Stimulated activated CD4-positive, alpha-beta T cell treated with anti-CD3 and anti-CD28 coated beads, TNF-alpha, amount 100 ng/mL, for 4 hours (primary cell): ENCODE data around the gene OSGEP.

Experiments used
- DNase-seq, 3 experiments: peaks; one replicate each; pipeline ENCODE4 v3.0.0-alpha.2; 2020; ENCODE audit warnings: low read depth in 3 of 3

OSGEP gene

GRCh38 chr14:20454516-20455354, at the start of gene OSGEP, which contains the start of gene APEX1:
TSS of gene OSGEP (minus strand) at chr14:20454812. CDS start at chr14:20454683, 129 bp downstream.
TSS of gene APEX1 (plus strand) at chr14:20455226. CDS start at chr14:20455646, 420 bp downstream.
- peak; percentile 83 to 96 (median 96) for DNase-seq

GRCh38 chr14:20503898-20504297, 49.3 kb upstream of the OSGEP start:
- DNase-seq = no peak

GRCh38 chr14:20501346-20501745, 46.7 kb upstream of the OSGEP start:
- no peak for DNase-seq

- no peak for DNase-seq
Measured at GRCh38 chr14:20499881-20500280, 45.3 kb upstream of the OSGEP start.

- DNase-seq = no peak
Measured at GRCh38 chr14:20499108-20499507, 44.5 kb upstream of the OSGEP start.

GRCh38 chr14:20498622-20499021, 44.0 kb upstream of the OSGEP start:
- DNase-seq = no peak

- DNase-seq = no peak
Measured at GRCh38 chr14:20494935-20495766, 40.5 kb upstream of the OSGEP start.

- DNase-seq = no peak
Measured at GRCh38 chr14:20493634-20494033, 39.0 kb upstream of the OSGEP start.

GRCh38 chr14:20492486-20492885, 37.9 kb upstream of the OSGEP start:
- no peak for DNase-seq

- no peak for DNase-seq
Measured at GRCh38 chr14:20490563-20490962, 36.0 kb upstream of the OSGEP start.

GRCh38 chr14:20489093-20489994, 34.7 kb upstream of the OSGEP start:
- no peak for DNase-seq

GRCh38 chr14:20487396-20487725, 32.7 kb upstream of the OSGEP start:
- DNase-seq = no peak

- no peak for DNase-seq
Measured at GRCh38 chr14:20486684-20487395, 32.2 kb upstream of the OSGEP start.

GRCh38 chr14:20485900-20486299, 31.3 kb upstream of the OSGEP start:
- no peak for DNase-seq

- no peak for DNase-seq
Measured at GRCh38 chr14:20482382-20482781, 27.8 kb upstream of the OSGEP start.

GRCh38 chr14:20478894-20479293, 24.3 kb upstream of the OSGEP start:
- no peak for DNase-seq

GRCh38 chr14:20477211-20477876, 22.7 kb upstream of the OSGEP start:
- no peak for DNase-seq

- no peak for DNase-seq
Measured at GRCh38 chr14:20476776-20477175, 22.2 kb upstream of the OSGEP start.

- DNase-seq = no peak
Measured at GRCh38 chr14:20472536-20473169, 18.0 kb upstream of the OSGEP start.

GRCh38 chr14:20470603-20470901, 15.9 kb upstream of the OSGEP start:
- no peak for DNase-seq
